ENCODE measurements around the gene LSM6. TPM values are rescaled to one million over a fixed set of nuclear protein-coding genes. Genes with fewer than 3 reads are reported as not detected.

LSM6 gene
- total and polyA plus RNA-seq, 9 donors = 19.6 to 48.5 (median 28.3) TPM

GRCh38 chr4:146165221-146165620 is 10.3 kb upstream of the LSM6 start:
- H3K4me1 ChIP-seq (ENCODE audit: insufficient read depth) = no peaks in the 10 kb centered on the region
- TF ChIP-seq EP300 (IDR thresholded peaks at IDR 0.05) = no peak
- no peak for TF ChIP-seq POLR2A (IDR thresholded peaks at IDR 0.05)
- H3K9me3 ChIP-seq = no peaks in the 10 kb centered on the region
- no peaks in the 10 kb centered on the region for H3K36me3 ChIP-seq
- WGBS, 3 donors = 64 to 70% (median 68%) methylated on average over 1 of the region's 1 CpG
- H3K27me3 ChIP-seq = no peaks in the 10 kb centered on the region
- H3K4me3 ChIP-seq = no peak overlapping the region
- intact Hi-C loops (cut with DNase I) = no loop called here
- no peak overlapping the region for H3K27ac ChIP-seq
- DNase-seq = no peak

GRCh38 chr4:146165840-146166239 is 9.7 kb upstream of the LSM6 start:
- H3K4me3 ChIP-seq = no peak overlapping the region
- no peaks in the 10 kb centered on the region for H3K4me1 ChIP-seq (ENCODE audit: insufficient read depth)
- no peak for DNase-seq
- H3K27ac ChIP-seq = no peak overlapping the region
- intact Hi-C loops (cut with DNase I) = no loop called here
- no peaks in the 10 kb centered on the region for H3K9me3 ChIP-seq
- no peak for TF ChIP-seq CTCF (IDR thresholded peaks at IDR 0.05)
- no peak for TF ChIP-seq POLR2A (IDR thresholded peaks at IDR 0.05)
- no peak for TF ChIP-seq EP300 (IDR thresholded peaks at IDR 0.05)
- no peaks in the 10 kb centered on the region for H3K27me3 ChIP-seq
- H3K36me3 ChIP-seq = no peaks in the 10 kb centered on the region

- Histone ChIP-seq H3K4me1 (ENCODE audit: insufficient read depth) (no peaks in the 10 kb centered on the region), H3K27me3 (no peaks in the 10 kb centered on the region), H3K27ac (no peak overlapping the region), H3K4me3 (no peak overlapping the region), H3K36me3 (no peaks in the 10 kb centered on the region), H3K9me3 (no peaks in the 10 kb centered on the region)
- intact Hi-C loops (cut with DNase I) = no loop called here
- no peak for DNase-seq
- TF ChIP-seq CTCF (IDR thresholded peaks at IDR 0.05) (no peak), POLR2A (IDR thresholded peaks at IDR 0.05) (no peak), EP300 (IDR thresholded peaks at IDR 0.05) (no peak)
- WGBS, 3 donors = 71 to 83% (median 81%) methylated on average over 3 of the region's 3 CpGs
These were observed 5.4 kb upstream of the LSM6 start for GRCh38 chr4:146170149-146170548.

GRCh38 chr4:146176891-146177290 is 1.4 kb downstream of the LSM6 start:
- DNase-seq = no peak
- Histone ChIP-seq H3K4me1 (ENCODE audit: insufficient read depth) (peaks cover 9% of the 10 kb centered on the region), H3K36me3 (no peaks in the 10 kb centered on the region), H3K27ac (no peak overlapping the region), H3K4me3 (peak overlapping the region; percentile 98), H3K27me3 (no peaks in the 10 kb centered on the region), H3K9me3 (no peaks in the 10 kb centered on the region)
- WGBS, 3 donors = 78 to 81% (median 81%) methylated on average over 2 of the region's 2 CpGs
- intact Hi-C loops (cut with DNase I) = no loop called here
- TF ChIP-seq CTCF (IDR thresholded peaks at IDR 0.05) (no peak), EP300 (IDR thresholded peaks at IDR 0.05) (no peak), POLR2A (IDR thresholded peaks at IDR 0.05) (no peak)

- TF ChIP-seq EP300 (IDR thresholded peaks at IDR 0.05) = no peak
- TF ChIP-seq CTCF (IDR thresholded peaks at IDR 0.05) = no peak
- no peak for TF ChIP-seq POLR2A (IDR thresholded peaks at IDR 0.05)
- H3K9me3 ChIP-seq = no peaks in the 10 kb centered on the region
- 70 to 87% (median 83%) methylated on average over 8 of the region's 8 CpGs for WGBS, 3 donors
- peaks cover 9% of the 10 kb centered on the region for H3K4me1 ChIP-seq (ENCODE audit: insufficient read depth)
- no peak overlapping the region for H3K4me3 ChIP-seq
- intact Hi-C loops (cut with DNase I) = no loop called here
- H3K27ac ChIP-seq = no peak overlapping the region
- no peak for DNase-seq
- H3K27me3 ChIP-seq = no peaks in the 10 kb centered on the region
- H3K36me3 ChIP-seq = no peaks in the 10 kb centered on the region
These were observed 2.6 kb downstream of the LSM6 start for GRCh38 chr4:146178126-146178525.

All from ovary (tissue), 9 donors.